Measurements from ENCODE around the gene TPSAB1.

GRCh38 chr16:1261131-1261892, 20.8 kb downstream of the TPSAB1 start:
- TF ChIP-seq ZNF24 (IDR thresholded peaks at IDR 0.05) (no peak), MAX (IDR thresholded peaks at IDR 0.05; ENCODE audit: low read depth, low read length) (no peak), EP300 (IDR thresholded peaks at IDR 0.05; ENCODE audit: borderline replicate concordance in 1 of 2, control insufficient read depth in 1 of 2, low read depth in 2 of 2, low read length in 2 of 2) (no peak), CTCF (IDR thresholded peaks at IDR 0.05 in 2 of 3, conservative IDR thresholded peaks at IDR 0.05 in 1 of 3; ENCODE audit: control insufficient read depth in 2 of 3, extremely low read depth in 1 of 3, insufficient read depth in 1 of 3, low read depth in 3 of 3, low read length in 3 of 3) (no peak)

Data from GM12878 (cell line).